Hematopoietic multipotent progenitor cell (in vitro differentiated cells): ENCODE results near the gene HMGB1. TPM values are rescaled to one million over a fixed set of nuclear protein-coding genes. Genes with fewer than 3 reads are reported as not detected.

Source experiments
- DNase-seq, 3 donors: peaks; one replicate each; pipeline ENCODE4 v3.0.0-alpha.2; 2011 to 2015; ENCODE audit warnings: low read depth in 2 of 3, low spot score in 2 of 3
- total RNA-seq: library from RNA; depleted of rRNA; stranded (reverse); fragments of >200 nt; gene quantifications from one replicate; pipeline ENCODE4 v1.2.3, GENCODE V29; 2012

The HMGB1 gene
- total RNA-seq, 1 donor, result 86.2 TPM

DNA sequence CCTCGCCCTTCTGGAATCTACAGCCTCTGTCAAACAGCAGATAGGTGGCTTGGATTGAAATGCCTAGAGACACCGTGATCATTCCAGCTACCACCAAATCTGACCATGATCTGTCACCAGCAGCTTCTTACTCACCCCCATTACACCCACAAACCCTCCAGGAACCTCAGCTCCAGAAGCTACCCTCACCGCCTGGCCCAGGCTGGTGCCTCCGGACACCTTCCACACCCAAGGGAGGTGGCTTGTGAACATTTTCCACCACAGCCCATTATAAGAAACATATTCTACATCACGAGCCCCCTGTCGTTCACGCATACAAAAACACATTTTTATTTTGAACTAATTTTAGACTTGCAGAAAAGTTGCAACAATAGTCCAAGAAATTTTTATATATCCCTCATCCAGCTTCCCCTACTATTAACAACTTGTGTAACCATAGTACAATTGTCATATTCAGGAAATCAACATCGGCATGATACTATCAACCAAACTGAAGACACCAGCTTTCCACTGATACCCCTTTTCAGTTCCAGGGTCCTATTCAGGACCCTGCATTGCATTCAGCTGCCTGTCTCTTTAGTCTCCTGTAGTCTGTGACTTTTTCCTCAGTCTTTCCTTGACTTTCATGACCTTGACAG is 58.8 kb downstream of the HMGB1 start:
- no peak for DNase-seq

Other genes with a start within 250 kb of the HMGB1 start
- gene KATNAL1, start 158.4 kb downstream of the HMGB1 start, total RNA-seq, result 8.6 TPM
- 0.27 TPM for gene UBE2L5, start 43.4 kb downstream of the HMGB1 start, total RNA-seq
- gene USPL1, start 152.0 kb upstream of the HMGB1 start, total RNA-seq, result 11.8 TPM